GM20431 (cell line): ENCODE results near the gene ITPA.
"Not testable (repeated sequence)": the region's sequence is repeated elsewhere in the genome, so short reads cannot be mapped to it uniquely, and the experiment has no call there.

Experiments
- in situ Hi-C: fragments of 300-500 bp; cut with MseI, MboI; formaldehyde crosslinking; loops from one replicate; pipeline ENCODE4 v1.15.0; 2020; ENCODE audit warnings: low sequenced_read_pairs; ENCODE audit not compliant: unreplicated experiment

The ITPA gene

GRCh38 chr20:3172933-3173609 is 36.2 kb upstream of the ITPA start, which contains the start of gene LZTS3:
Gene LZTS3 (minus strand): TSS chr20:3173549. CDS start chr20:3167163, 6,386 bp downstream.
- in situ Hi-C loops, result no loop called here

GRCh38 chr20:3173610-3174441 is 35.5 kb upstream of the ITPA start:
- in situ Hi-C loops, result no loop called here

GRCh38 chr20:3174442-3175261 is 34.6 kb upstream of the ITPA start:
- in situ Hi-C loops, result no loop called here

GRCh38 chr20:3175270-3175669 is 34.0 kb upstream of the ITPA start:
- in situ Hi-C loops, result no loop called here

- in situ Hi-C loops, result no loop called here
Observed at GRCh38 chr20:3177746-3178485, 31.4 kb upstream of the ITPA start.

GRCh38 chr20:3180319-3180718 is 29.0 kb upstream of the ITPA start:
- in situ Hi-C loops, result no loop called here

- in situ Hi-C loops, result no loop called here
Observed at GRCh38 chr20:3181270-3181669, 28.0 kb upstream of the ITPA start.

GRCh38 chr20:3182429-3182828 is 26.9 kb upstream of the ITPA start:
- in situ Hi-C loops, result not testable (repeated sequence)

- in situ Hi-C loops, result no loop called here
Observed at GRCh38 chr20:3183896-3184612, 25.2 kb upstream of the ITPA start.

GRCh38 chr20:3187861-3188260 is 21.4 kb upstream of the ITPA start:
- in situ Hi-C loops, result not testable (repeated sequence)

GRCh38 chr20:3188823-3189413 is 20.4 kb upstream of the ITPA start:
- in situ Hi-C loops, result no loop called here

- in situ Hi-C loops, result no loop called here
Observed at GRCh38 chr20:3189561-3190131, 19.7 kb upstream of the ITPA start.

- in situ Hi-C loops, result no loop called here
Observed at GRCh38 chr20:3190681-3191111, 18.6 kb upstream of the ITPA start.

- in situ Hi-C loops, result no loop called here
Observed at GRCh38 chr20:3192226-3193015, 16.9 kb upstream of the ITPA start.

- in situ Hi-C loops, result no loop called here
Observed at GRCh38 chr20:3193806-3194616, 15.3 kb upstream of the ITPA start.

GRCh38 chr20:3194617-3195280 is 14.5 kb upstream of the ITPA start:
- in situ Hi-C loops, result no loop called here
